HG03432 (cell line): ENCODE results near the gene ZNF837.

Experiments used
- ATAC-seq: cut with Tn5 transposase; IDR thresholded peaks from one replicate; pipeline ENCODE4 v1.9.1; 2021; ENCODE audit warnings: mild to moderate bottlenecking, moderate library complexity; ENCODE audit not compliant: unreplicated experiment

The ZNF837 gene

DNA sequence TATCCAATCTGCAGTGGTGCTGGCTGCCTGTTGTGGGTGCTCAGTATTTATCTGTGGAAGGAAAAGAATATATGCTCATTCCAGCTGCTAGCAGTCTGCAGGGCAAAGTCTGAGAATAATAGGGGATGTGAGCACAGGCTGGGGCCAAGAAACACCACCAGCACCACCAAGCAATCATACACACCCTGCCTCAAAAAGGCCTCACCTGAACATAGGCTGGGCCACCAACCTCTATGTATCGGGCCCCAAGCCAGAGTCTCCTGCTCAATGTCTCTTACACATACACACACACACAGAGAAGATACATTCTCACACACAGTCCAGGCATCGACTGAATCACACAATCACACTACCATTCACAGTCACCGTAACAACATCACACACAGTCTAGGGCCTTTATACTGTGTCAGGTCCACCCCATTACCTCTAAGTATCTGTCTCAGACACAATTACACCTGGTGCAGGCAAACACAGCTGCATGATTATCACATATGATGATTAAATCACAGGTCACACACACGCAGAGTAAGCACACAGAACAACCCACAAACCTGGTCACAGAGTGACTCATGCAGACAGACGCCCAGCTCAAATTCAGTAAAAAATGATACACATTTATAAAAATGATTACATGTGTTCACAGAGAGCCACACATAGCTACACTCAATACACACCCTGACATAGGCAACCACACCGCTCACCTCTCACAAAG, 55.4 kb downstream of the ZNF837 start:
- no peak for ATAC-seq

DNA sequence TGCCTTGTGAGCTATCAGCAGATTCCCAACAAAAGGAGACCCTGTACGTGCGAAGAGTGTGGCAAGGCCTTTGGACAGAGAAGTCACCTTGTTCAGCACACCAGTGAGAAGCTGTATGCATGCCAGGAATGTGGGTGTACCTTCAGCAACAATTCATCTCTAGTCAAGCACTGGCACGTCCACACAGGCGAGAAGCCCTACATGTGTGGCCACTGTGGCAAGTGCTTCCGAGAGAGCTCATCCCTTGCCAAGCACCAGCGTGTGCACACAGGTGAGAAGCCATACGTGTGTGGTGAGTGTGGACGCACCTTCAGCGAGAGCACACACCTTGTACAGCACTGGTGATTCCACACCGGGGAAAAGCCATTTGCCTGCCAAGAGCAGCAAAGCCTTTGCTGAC, 61.6 kb downstream of the ZNF837 start:
- no peak for ATAC-seq

DNA sequence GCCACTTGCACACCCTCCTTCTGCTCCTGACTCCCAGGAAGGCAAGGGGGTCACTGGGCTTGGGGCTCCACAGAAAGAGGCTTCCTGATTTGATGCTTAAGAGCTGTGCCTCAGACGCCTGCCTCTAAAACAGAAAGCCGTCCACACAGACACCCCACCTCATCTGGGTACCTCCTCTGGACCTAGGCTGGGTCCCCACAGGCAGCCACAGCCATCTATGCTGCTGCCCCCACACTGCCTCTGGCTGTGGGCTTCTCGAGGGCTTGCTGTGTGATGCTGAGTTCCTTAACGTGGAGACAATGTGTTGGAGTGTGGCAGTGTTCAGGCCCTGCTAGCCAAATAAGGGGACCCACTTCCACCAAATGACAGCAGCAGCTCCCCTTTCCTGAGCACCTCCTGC, 62.5 kb downstream of the ZNF837 start:
- no peak for ATAC-seq
